ENCODE results near the gene NADK. TPM values are rescaled to one million over a fixed set of nuclear protein-coding genes. Genes with fewer than 3 reads are reported as not detected.
A peak's percentile ranks its signal among the peaks of the same experiment; 100 is the strongest.

NADK gene
- total RNA-seq, 4 donors from 2014 or later = 66.4 to 119 (median 82.7) TPM

- Histone ChIP-seq H3K9me3 (no peaks in the 10 kb centered on the region), H3K27ac (replicated peaks in 1 of 4) (no peak overlapping the region), H3K36me3 (peaks cover 55 to 65% (median 62%) of the 10 kb centered on the region in 4 donors), H3K4me1 (peaks cover 30 to 44% (median 37%) of the 10 kb centered on the region in 4 donors), H3K4me3 (no peak overlapping the region), H3K27me3 (no peaks in the 10 kb centered on the region)
- 86% methylated on average over 10 of the region's 10 CpGs for WGBS
- TF ChIP-seq CTCF (IDR thresholded peaks at IDR 0.05) = no peak
- no peak for TF ChIP-seq EP300 (IDR thresholded peaks at IDR 0.05)
- TF ChIP-seq POLR2AphosphoS5 (IDR thresholded peaks at IDR 0.05) = no peak
- no peak for TF ChIP-seq POLR2A (IDR thresholded peaks at IDR 0.05; ENCODE audit: low read depth)
- intact Hi-C loops (cut with DNase I) = no loop called here
- DNase-seq (ENCODE audit: extremely low spot score) = no peak
Measured at GRCh38 chr1:1785666-1786065, 7.4 kb upstream of the NADK start.

- H3K4me1 ChIP-seq = peaks cover 37 to 51% (median 44%) of the 10 kb centered on the region in 4 donors
- TF ChIP-seq EP300 (IDR thresholded peaks at IDR 0.05) (no peak), POLR2A (IDR thresholded peaks at IDR 0.05; ENCODE audit: low read depth) (no peak), CTCF (IDR thresholded peaks at IDR 0.05) (no peak), POLR2AphosphoS5 (IDR thresholded peaks at IDR 0.05) (no peak)
- peaks cover 50 to 58% (median 55%) of the 10 kb centered on the region in 4 donors for H3K36me3 ChIP-seq
Measured at GRCh38 chr1:1784933-1785332, 6.7 kb upstream of the NADK start.

GRCh38 chr1:1783320-1783719 is 5.0 kb upstream of the NADK start:
- no peaks in the 10 kb centered on the region for H3K9me3 ChIP-seq
- peak overlapping the region; percentile 66 to 95 (median 82) for H3K27ac ChIP-seq (replicated peaks in 1 of 4)
- 69% methylated on average over 5 of the region's 8 CpGs for WGBS
- no peak for TF ChIP-seq POLR2A (IDR thresholded peaks at IDR 0.05; ENCODE audit: low read depth)
- no peak for TF ChIP-seq CTCF (IDR thresholded peaks at IDR 0.05)
- TF ChIP-seq EP300 (IDR thresholded peaks at IDR 0.05) = no peak
- no peaks in the 10 kb centered on the region for H3K27me3 ChIP-seq
- no peak for DNase-seq (ENCODE audit: extremely low spot score)
- peak overlapping the region in 1 of 4 donors; percentile 40 for H3K4me3 ChIP-seq
- H3K36me3 ChIP-seq = peaks cover 33 to 42% (median 39%) of the 10 kb centered on the region in 4 donors
- peaks cover 52 to 57% (median 54%) of the 10 kb centered on the region in 4 donors for H3K4me1 ChIP-seq
- intact Hi-C loops (cut with DNase I) = no loop called here

More at GRCh38 chr1:1784933-1785332, 6.7 kb upstream of the NADK start:
- 91% methylated on average over 12 of the region's 13 CpGs for WGBS
- intact Hi-C loops (cut with DNase I) = no loop called here
- no peak overlapping the region for H3K27ac ChIP-seq (replicated peaks in 1 of 4)
- no peak for DNase-seq (ENCODE audit: extremely low spot score)
- H3K9me3 ChIP-seq = no peaks in the 10 kb centered on the region
- H3K27me3 ChIP-seq = no peaks in the 10 kb centered on the region
- H3K4me3 ChIP-seq = no peak overlapping the region

GRCh38 chr1:1782399-1783221 is 4.3 kb upstream of the NADK start:
- peaks cover 26 to 35% (median 32%) of the 10 kb centered on the region in 4 donors for H3K36me3 ChIP-seq
- H3K4me1 ChIP-seq = peaks cover 49 to 57% (median 54%) of the 10 kb centered on the region in 4 donors
- DNase-seq (ENCODE audit: extremely low spot score) = peak; percentile 94
- H3K27ac ChIP-seq (replicated peaks in 1 of 4) = peak overlapping the region; percentile 66 to 95 (median 82)
- TF ChIP-seq POLR2AphosphoS5 (IDR thresholded peaks at IDR 0.05) (peak; percentile 30 to 43), CTCF (IDR thresholded peaks at IDR 0.05) (no peak)
- H3K27me3 ChIP-seq = no peaks in the 10 kb centered on the region
- H3K9me3 ChIP-seq = no peaks in the 10 kb centered on the region
- intact Hi-C loops (cut with DNase I) = no loop called here
- H3K4me3 ChIP-seq = peak overlapping the region; percentile 34 to 46 (median 40)
- 9% methylated on average over 19 of the region's 36 CpGs for WGBS

All from esophagus muscularis mucosa (tissue), 4 donors.